ENCODE measurements around the gene GSK3A. TPM values are rescaled to one million over a fixed set of nuclear protein-coding genes. Genes with fewer than 3 reads are reported as not detected.

The GSK3A gene
- polyA plus RNA-seq, 5 donors: 52.9 to 77.6 (median 60.6) TPM

DNA sequence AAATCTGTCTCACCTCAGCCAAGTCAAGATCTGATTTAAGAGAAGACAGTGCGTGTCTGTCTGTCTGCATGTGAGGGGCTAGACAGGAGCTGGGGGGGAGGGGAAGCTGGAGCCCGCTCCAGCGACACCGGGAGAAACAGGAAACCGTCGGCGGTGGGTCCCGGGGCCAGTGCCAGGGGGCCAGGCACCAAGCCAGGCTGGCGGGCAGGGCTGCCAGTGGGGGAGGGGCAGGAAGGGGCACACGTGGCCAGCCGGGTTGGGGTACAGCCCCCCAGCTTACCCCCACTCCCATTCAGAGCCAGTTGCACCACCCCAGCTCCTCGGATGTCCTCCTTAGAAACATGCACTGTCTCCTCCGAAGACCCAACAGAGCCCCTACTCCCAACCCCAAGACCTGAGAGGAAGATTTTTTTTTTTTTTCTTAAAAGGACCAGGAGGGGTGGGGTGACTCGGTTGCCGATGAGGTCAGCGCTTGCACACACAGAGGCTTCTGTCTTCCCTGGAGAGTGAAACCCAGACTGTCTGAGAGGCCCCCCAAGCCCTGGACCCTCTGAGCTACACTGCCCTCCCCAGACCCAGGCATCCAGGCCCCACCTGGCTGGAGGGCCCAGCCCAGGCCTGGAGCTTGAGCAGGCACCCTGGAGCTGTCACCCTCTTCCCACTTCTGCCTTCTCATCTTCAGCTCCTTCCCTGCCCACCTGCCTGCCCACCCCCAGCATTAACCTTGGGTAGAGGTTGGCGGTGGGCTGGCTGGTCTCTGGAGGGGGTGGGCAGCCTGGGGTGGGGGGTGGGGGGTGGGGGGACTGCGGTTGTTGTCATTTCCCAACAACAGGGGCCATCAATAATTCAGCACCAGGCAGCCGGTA, 8.5 kb upstream of the GSK3A start:
- DNase-seq: no peak

DNA sequence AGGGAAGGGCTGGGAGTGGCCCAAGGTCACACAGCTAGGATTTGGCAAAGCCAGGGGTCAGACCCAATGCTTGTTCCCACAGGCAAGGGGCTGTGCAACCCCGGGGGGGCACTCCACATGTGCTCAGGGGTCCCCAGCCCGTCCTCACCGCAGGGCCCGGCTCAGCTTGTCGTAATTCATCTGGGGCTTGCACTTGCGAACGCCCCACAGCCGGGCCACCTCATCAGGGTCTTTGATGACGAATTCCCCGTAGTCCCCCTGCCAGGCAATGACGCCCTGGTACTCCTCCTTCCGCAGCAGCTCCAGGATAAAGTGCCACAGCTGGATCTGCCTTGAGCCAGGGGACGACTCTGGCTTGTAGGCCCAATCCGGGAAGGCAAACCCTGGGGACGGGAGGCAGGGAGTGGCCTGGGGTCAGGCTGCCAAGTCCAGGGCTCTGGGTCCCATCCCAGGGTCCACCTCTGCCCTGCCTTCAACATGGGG, 7.8 kb upstream of the GSK3A start:
- no peak for DNase-seq

DNA sequence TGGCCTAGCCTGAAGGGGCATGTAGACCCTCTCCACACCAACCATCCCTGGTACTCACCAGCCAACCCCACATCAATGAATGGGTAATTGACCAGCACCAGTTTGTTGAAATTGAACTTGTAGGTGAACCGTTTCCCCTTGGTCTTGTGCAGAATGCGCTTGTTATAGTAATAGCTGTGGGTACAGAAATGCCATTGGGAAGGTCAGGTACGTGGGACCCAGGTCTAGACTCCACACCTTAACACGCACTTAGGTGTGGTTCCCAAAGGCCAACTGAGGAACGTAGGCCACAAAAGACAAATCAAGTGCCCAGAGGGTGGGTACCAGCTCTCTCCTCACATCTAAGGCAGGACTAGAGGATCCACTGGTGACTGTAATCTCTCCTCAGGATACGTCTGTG, 7.4 kb upstream of the GSK3A start:
- DNase-seq: no peak

DNA sequence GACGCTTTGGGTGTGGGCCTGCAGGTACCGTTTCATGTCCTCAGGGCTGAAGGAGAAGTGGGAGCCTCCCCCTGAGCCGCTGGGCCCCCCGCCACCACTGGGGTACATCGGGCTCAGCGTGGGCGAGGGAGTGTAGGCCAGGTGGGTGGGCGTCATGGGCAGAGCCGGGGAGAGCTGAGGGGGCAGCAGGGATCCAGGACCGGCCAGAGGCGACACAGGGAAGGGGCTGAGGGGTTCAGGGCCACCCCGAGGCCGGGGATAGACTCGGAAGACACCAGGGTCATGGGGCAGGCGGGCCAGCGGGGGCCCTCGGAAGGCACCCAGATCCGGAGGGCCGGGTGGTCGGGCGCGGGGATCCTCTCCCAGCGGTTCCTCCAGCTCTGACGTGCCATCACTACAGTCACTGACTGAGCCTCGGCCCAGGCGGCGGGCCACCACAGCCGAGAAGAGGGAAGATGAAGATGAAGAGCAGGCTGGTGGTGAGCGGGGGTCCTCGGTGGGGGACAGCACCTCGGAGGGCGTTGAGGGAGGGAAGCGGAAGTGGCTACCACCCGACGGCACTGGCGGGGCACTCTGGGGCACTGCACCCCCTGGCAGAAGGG, 6.8 kb upstream of the GSK3A start:
- DNase-seq: no peak

DNA sequence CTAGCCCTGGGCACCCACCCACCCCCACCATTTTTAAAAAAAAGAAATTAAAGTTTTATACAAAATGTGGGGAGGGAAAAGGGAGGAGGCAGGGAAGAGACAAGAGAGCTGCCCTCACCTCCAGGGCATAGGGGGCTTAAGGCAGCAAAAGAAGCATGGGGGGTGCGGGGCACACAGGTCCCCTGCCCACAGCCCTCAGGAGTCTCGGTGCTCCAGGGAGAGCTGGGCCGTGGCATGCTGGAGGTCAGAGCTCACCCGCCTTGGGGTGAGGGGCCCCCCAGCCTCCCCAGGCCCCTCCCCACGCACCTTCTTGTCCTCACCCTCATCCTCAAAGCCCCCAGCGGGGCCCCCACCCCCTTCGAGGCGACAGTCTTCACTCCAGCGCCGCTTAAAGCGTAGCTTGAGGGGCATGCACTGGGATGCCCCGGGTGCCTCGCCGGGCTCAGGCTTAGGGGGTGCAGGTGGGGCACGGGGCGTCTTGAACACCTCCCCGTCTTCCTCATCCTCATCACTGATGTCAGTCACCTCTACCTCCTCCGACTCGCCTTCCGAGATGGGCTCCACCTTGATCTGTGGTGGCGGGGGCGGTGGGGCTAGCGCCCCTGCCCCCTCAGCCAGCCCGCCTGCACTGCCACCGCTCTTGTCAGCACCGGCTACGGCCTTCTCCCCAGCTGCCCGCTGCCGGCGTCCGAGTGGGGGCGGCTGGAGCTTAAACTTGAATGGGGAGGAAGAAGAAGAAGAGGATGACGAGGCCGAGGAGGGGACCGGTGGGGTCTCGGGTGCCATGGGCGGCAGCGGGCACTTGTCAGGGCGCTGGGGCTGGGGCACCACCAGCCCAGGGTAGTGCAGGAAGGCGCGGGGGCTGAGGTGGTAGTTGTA, 6.1 kb upstream of the GSK3A start:
- DNase-seq: no peak

DNA sequence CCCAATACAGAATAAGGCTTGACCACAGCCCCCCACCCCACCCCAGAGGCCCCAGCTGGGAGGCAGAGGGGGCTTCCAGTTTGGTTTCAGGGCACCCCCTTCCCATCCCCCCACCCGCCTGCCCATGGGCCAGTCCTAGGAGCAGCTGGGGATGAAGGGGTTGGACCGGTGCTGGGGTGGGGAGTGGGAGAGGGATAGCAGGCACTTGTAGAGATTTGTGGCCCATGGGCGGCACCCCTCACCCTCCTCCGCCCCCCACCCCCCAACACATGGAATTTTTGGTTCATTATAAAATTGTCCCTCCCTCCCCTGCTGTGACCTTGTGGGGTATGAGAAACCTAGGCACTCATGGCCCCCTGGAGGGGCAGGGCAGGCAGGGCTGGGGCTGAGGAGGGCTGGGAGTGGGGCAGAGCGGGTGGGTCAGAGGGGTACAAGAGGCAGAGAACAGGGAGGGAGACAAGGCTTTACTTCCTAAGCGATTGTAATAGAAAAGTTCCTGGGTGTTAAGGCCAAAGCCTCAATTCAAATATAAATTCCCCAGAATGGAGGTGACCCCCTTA, 5.3 kb upstream of the GSK3A start:
- no peak for DNase-seq

DNA sequence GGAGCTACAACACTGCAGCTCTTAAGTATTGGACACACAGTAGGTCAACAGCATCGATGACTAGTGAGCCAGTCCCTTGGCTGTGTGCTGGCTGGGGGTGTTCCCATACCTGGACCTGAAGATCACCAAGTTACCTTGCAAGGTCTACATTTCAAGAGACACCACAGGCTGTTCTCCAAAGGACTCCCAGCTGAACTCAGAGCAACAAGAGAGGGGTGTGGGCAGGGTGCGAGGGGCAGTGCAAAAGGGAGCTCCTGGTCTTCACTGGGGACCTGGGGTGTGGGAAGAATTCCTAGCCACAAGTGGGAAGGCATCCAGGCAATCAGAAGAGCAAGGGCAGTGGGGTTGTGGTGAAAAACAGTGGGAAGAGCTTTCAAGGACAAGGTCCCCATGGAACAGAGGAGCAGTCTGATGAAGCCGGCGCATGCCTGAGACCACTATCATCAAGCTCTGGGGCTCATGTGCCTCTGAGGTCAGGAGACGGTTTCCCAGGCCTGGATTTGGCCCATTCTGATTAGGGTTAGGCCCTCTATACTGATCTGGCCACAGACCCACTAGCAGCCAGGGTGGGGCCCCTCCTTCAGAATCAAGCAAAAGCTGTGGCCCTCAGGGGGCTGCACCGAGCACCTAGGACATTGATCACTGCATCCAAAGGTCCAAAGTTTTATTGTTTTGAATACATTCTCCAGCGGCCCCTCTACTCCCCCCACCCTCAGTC, 4.7 kb upstream of the GSK3A start:
- no peak for DNase-seq

DNA sequence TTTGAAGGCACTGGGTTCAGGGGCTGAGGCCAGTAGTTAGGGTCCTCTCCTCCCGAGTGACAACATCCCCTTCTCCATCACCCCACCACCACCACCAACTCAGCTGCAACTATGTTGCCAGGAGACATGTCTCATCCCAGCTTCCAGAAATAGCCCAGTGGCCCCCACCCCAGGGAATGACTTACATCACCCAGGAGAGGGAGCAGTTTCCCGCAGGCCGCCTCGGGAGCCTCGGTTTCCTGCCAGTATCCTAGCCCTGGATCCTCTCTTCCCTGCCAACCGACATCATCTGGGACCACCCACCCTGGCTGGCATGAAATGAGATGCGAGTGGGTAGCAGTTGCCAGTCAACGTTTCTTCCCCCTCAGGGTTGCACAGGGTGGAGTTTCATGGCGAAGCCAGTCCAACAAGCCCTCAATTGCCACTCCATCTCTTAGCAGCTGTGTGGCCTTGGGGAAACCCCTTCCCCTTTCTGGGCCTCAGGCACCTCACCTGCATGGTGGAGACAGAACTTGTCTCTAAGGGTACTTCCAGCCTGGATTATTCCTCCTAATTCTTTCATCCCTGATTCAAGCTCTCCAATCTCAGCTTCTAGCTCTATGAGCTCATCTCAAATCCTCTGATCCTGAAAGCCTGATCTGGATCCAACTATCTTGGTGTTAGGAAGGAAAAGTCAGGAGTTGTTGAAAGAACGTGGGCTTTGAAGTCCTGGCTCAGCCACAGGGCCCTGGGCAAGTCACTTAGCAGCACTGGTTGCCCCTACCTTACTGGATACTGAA, 3.9 kb upstream of the GSK3A start:
- no peak for DNase-seq

DNA sequence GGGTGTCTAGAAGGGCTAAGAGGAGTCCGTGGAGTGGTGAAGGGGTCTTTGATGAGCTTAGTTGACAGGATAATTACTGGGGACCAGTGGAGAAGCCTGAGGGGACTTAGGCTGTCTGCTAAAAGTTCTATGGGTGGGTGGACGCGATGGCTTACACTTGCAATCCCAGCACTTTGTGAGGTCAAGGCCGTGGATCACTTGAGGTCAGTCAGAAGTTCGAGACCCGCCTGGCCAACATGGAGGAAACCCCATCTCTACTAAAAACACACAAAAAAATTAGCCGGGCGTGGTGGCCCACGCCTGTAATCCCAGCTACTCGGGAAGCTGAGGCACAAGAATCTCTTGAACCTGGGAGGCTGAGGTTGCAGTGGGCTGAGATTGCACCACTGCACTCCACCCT, 2.8 kb upstream of the GSK3A start:
- DNase-seq: no peak

DNA sequence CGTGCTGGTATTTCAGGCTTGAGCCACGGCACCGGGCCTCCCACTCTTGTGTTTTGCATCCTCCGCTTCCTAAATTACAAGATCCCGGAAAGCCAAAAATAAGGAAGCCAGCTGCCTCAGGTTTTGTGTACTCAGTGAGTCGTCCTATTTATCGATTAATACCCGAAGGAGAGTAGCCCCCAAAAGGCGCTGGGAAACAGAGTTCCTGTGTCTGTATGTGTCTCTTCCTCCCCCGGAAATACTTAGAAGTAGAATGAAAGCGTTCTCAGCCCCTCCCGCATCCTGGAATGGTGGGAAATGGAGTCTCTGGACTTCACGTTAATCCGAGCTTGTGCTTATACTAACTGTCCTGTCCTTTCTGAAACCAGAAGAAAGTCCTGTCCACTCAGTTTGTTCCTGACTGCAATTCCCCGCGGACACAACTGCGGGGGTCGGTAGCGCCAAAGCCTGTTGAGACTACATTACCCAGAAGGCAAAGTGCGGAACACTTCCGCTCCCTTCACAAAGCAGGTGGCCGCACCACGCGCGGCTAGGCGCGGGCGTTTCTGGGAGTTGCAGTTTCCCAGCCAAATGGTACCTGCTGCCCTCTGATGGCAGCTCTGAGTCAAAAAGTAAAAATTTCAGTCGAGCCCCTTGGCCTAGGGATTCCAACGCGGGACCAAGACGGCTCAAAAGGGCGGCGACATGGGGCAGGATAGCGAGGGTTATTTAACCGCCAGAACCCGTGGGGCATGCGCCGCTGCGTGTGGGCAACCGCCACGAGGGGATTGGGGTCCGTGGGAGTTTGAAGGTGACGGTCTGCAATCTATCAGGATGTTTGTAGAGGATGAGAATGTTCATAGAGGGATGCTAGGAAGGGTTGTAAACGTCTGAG, 2.2 kb upstream of the GSK3A start:
- DNase-seq: peak; percentile 92 to 93

DNA sequence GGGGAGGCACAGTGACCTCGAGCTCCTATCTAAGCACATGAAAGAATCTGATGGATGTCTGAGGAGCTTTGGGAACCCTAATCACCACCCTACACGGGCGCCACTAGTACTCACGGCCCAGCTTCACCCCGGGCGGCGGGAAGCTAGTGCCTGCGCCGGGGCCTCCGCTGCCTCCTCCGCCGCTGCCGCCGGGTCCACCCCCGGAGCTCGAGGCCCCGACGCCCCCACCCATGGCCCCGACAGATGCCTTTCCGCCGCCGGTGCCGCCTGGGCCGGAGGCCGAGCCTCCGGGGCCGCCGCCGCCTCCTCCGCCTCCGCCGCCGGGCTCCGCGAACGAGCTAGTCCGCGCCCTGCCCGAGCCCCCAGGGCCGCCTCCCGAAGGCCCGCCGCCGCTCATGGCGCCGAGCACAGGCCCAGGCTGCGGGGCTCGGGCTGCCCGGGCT, 312 bp downstream of the GSK3A start:
- DNase-seq: no peak

DNA sequence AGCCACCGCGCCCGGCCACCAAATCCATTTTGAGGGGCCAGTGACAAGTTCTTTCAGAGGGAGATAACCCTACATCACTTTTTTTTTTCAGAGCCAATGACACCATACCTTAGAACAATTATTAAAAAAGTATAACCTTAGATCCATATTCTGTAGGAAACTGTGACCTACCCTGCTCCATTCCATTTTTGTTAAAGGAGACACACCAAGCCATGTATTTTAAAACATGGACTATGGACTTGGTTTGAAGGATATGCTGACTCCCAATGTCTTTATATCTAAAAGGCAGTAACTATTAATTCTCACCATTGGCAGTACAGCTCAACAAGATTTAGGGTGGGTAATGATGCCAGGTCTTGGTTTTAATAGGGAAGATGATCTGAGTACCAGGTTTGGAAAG, 1.1 kb downstream of the GSK3A start:
- no peak for DNase-seq

DNA sequence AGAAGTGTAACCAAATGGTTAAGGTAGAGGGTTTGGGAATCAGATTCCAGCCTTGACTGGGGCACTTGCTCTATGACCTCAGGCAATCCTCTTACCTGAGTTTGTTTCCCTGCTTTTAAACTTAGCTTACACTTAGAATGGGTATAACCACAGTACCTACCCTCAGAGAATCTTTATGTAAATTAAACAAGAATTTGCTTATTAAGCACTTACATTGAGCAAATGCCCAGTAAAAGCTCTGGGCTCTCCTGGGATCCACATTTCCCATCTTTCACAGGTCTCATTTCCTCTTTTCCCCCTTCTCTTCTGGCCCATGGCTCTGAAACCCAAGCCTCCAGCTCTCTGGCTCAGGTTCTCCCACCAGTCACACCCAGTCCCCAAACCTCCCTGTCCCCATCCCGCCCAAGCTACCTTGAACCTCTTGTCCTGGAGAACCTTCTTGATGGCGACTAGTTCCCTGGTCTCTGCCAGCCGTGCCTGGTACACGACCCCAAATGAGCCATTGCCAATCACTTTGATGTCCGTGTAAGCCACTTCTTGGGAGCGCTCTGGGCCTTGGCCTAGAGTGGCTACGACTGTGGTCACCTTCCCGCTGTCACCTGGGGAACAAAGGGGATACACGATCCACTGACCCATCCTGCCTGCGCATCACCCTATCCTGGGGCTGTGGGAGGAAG, 2.7 kb downstream of the GSK3A start:
- DNase-seq: no peak

DNA sequence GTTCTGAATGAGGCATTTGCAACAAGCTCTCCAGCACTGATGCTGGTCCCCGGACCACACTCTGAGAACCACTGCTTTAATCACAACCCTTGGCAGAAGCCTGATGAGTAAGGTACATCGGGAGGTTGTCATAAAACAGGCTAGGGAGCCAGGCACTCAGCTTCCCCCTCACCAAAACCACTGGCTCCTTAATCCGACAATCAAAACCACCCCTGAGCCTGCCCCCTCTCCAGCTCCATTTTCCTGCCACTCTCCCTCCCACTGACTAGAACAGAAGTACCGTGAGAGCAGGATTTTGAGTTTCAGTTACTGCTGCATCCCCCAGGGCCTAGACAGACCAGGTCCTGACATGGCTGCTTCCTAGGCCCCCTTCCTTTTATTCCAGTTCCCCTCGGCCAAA, 7.2 kb downstream of the GSK3A start:
- no peak for DNase-seq

DNA sequence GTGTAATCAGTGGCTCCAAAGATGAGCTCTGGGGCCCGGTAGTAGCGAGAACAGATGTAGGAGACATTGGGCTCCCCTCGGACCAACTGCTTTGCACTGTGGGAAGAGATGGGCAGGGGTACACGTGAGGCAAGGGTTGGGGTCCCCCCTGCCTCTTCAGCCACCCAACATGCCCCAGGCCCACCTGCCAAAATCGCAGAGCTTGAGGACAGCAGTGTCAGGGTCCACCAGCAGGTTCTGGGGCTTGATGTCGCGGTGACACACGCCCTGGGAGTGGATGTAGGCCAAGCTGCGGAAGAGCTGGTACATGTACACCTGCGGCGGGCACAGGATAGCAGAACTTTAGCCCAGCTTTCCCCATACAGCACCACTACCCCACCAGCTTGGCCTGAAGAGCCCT, 8.0 kb downstream of the GSK3A start:
- DNase-seq: no peak

DNA sequence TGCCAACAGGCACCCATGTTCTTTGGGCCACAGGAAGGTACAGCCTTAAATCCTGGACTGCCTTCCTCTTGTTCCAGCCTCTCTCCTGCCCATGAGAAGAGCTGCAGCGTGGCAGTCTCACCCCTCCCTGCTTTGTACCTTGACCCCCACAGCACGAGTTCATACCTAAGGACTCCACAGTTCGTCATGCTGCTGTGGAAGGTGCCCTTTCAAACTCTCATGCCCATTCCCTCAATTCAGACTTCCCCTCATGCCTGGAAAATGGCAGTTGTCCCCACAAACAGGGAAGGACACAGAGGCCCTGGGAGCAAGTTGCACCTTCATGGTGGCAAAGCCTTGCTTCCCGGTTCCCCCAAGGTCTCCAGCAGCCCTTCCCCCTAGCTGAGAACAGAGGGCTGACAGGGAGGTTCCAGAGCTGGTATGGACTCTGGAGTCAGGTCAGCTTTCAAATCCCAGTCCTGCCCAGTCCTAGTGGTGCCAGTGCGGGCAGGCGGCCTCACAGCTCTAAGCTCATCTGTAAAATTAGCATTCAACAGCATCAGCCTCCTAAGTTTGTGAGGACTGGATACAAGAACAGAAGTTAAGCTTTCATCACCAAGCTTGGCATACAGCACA, 8.6 kb downstream of the GSK3A start:
- no peak for DNase-seq

DNA sequence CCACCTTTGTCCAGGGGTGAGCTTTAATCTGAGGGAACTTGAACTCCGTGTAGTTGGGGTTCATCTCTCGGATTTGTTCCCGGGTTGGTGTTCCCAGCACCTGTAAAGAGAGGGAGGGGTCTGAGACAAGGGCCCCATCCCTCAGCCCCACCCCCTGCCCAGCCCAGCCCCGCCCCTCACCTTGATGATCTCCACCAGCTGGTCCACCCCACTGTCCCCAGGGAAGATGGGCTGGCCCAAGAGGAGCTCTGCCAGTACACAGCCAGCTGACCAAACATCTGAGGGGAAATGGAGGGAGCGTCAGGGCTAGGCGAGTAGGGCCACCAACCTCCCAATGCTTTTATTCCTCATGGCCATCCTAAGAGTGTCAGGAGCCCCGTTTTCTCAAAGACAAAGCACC, 9.3 kb downstream of the GSK3A start:
- no peak for DNase-seq

DNA sequence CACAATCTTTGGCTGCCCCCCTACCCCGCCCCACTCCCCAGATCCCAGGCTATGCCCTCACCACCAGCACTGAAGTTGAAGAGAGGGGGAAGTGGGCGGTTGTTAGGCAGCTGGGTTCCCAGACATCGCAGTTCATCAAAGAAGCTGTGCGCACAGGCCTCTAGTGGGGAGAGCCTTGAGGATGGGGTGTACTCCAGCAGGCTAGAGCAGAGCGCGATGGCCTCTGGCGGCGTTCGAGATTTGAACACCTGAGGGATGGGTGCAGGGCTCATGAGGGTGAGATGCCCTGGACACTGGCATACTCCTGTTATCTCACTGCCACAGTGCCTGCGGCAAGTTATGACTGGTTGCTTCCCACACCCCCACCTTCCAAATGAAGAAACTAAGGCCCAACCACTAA, 10.0 kb downstream of the GSK3A start:
- no peak for DNase-seq

Measured in right lung (tissue), 5 donors.